Activated CD4-positive, alpha-beta T cell treated with anti-CD3 and anti-CD28 coated beads, Interleukin-2, amount 50 U/mL, for 24 hours (primary cell): ENCODE results near the gene OLFM4.
"Not testable (repeated sequence)": the region's sequence is repeated elsewhere in the genome, so short reads cannot be mapped to it uniquely, and the experiment has no call there.

Experiments
- DNase-seq, 2 donors: peaks; one replicate each; pipeline ENCODE4 v3.0.0-alpha.2; 2020; ENCODE audit warnings: low read depth in 1 of 2, low spot score in 1 of 2

The OLFM4 gene

DNA sequence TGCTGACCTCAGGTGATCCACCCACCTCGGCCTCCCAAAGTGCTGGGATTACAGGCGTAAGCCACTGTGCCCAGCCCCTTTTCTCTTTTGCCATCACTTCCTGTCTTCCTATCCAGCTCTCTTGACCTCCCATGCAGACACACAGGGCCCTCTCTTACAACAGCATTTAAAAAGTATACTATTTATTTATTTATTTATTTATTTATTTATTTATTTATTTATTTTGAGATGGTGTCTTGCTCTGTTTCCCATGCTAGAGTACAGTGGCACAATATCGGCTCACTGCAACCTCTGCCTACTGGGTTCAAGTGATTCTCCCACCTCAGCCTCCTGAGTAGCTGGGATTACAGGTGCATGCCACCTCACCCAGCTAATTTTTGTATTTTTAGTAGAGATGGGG, 14.6 kb upstream of the OLFM4 start:
- DNase-seq = not testable (repeated sequence)

DNA sequence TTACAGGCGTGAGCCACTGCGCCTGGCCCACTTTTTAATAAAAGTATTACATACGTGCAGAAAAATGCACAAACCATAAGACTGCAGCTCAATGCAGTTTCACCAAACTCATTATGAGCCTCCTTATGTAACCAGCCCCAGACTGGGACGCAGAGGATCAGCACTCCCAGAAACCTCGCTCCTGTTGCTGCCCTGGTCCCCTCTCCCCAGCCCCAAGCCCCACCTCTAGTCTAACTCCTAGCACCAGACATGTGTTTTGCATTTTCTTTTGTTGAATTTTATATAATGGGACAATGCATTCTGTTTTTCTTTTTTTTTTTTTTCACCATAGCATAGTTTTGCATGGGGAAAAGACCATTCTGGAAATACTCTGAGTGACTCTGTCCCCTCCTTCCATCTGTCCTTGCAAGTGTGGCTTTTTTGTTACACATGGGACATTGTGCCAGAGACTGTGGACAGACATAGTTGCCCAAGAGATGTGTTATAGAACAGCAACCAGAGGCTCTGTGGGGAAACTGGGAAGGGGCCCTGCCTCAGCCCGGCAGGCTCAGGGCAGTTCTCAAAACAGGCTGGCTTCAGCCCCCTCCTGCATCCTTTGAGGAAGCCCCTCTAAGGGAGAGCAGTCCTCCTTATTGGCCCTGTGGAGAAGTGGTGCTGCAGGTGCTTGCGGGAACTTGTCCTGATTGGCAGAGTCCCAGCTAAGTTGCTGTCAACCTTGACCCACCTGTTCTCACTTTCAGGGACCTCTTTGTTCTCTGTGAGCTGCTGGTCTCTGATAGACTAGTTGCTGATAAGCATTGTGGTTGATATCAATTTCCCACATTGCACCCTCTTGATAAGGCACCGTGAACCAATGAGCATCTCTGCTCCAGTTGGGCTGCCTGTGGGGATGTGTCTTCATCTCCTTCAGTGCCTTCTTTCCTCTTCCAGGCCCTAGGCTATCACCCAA, 13.8 kb upstream of the OLFM4 start:
- no peak for DNase-seq

DNA sequence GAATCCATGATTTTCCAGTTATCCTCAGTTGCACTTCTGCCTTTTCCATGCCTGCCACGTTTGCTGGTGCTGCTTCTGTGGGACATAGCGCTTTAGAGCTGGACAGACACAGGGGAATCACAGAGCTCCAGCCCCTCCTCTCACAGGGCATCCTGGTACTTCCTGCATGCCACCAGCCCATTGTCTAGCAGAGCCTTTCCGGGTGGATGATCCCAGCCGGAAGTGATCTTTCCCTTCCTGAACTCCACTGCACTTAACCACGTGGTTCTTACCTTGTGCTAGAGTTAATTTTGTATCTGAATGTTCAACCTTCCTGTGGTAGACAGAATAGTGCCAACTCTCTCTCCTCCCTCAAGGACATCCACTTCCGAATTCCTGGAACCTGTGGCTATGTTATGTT, 12.6 kb upstream of the OLFM4 start:
- no peak for DNase-seq

DNA sequence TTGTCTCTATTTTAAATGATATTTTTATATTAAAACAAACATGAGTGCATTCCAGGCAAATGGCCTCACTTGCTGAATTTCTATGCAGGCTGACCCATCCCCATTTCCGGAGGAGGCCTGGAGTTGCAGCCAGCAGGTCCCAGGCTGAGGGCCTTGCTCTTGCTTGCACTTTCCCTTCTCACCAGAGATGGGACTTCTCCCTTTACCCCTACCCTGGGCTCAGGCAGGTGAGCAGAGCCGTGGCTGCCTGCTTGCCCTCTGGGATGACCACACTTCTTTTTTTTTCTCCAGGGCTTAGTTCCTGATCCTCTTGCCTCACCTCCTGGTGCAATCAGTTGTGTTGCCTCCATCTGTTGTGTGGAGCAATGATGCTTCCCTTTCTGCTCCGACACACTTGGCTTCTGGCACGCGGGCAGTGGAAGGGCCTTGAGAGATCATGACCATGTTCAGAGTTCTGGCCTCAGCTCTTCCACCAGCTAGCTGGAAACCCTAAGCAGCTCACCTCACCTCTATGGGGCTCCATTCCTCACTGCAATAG, 11.1 kb upstream of the OLFM4 start:
- no peak for DNase-seq

DNA sequence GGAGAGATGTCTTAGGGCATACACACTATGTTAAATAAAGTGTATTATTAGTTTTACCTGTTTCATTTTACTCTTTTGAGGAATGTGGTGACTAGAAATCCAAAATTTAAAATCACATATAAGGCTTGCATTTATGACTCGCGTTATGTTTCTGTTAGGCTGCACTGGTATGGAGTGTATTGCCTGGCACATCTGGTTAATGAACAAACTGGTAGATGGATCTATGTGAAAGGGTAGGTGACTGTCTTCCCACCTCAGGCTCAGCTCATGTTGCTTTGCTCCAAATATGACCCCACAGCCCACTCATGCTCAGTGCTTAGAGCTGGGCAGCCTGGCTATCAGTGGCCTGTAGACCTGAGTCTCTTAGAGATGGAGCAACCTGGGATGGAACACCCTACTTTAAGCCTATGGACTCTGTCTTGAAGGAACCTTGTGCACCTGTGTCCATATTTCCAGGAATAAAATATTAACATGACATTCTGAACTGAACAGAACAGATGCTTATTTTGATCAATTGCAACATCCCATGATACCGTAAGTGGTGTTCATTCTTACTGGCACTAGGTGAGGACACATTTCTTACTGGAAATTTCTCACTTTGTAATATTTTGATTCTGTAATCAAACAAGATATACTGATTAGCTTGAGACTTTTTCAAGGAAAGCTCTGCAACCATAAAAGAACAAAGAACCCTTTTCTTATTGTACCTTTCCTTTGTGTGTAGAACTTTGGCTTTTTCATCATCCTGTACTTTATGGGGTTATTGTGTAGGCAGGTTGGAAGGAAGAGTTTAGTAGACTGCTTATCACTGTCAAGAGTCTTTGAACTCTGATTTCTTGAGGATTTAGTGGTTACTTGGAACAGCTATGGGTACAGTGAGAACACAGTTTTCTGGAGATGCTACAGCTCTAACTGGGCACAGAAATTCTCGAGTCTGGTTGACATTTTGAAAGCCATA, 9.6 kb upstream of the OLFM4 start:
- no peak for DNase-seq

DNA sequence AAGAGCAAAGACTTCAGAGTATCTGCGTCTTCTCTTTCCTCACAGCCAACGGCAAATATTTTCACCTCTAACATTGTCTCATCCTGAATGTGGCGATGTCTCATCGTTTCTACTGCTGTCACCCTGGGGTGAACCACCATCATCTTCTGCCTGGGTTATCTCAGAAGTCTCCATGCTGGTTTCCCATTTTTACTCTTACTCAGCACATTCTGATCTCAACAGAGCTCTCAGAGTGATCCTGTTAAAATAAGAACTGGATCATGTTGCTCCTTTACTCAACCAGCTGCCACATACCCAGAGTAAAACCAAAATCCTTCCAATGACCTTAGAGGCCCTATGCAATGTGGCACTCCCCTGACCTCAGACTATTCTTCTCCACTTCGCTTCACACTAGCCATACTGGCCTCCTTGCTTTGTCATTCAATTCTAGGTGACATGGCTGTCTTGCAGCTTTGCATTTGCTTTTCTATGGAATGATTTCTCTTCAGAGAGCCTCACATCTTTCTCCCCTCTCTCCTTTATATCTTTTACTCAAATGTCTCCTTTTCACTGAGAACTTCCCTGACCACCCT, 7.8 kb upstream of the OLFM4 start:
- no peak for DNase-seq

DNA sequence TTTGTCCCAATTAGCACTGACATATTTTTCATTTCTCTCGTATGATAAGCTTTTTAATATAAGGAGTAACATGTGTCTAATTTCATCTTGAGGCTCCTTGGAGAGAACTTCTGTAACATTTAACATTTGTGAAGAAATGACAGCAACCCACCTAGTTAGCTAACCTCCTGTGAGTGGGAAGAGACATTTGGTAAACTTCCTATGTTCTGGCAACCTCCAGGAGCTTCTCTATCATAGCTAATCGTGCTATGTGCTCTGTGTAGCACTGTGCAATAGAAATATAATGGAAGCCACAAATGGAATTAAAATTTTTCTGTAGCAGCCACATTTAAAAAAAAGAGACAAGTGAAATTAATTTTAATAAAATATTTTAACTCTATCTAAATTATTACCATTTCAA, 5.4 kb upstream of the OLFM4 start:
- no peak for DNase-seq

DNA sequence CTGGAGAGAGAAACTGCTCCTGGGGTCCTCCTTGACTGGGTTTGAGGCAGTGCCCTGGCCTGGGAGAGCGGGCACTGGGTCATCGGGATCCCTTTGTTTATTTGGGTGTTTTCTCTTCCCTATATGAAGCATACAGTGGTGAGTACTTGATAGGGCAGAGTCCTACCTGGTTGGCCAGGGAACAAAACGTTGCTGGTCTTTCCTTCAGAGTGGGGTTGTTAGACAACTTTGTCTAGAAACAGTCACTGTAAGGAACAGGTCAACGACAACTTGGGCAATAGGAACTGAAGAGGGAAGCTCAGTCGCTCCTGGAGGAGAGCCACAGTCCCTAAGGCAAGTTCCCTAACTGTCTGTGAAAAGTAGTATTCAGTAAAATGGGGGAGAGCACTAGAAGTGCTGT, 550 bp upstream of the OLFM4 start:
- no peak for DNase-seq

DNA sequence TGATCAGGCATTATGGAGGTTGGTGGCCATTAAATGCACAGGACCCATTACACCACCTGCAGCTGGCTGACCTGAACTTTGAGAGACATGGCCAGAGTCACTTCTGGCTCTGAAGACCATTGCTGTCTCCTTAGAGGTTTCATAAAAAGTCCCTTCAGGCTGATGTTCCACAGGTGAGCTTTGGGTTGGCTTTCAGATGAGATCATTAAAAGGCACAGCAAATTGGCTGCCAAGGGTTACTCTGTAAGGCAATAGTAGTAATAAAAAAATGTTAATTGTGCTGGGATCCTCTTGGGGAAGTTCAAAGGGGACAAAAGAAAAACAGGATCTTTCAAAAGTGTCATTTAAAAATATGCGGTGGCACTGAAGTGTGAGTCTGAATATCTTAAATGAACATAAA, 4.2 kb downstream of the OLFM4 start:
- DNase-seq = no peak

DNA sequence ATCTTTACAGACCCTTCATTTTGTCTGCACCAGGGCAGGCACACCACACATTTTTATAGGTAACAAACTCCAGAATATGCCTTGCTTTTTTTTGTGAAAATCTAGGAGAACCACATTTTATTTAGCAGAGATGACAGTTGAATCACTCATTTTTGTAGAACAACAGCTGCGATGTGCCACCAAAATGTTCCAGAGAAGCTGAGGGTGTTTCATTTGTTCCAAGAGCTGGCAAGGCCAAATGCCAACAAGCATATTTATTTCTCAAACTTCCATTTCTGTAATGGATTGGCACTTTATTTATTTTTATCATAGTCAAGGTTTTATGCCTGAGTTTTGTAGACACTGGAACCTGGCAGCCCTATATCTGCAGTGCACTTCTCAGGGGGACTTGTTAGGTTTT, 10.4 kb downstream of the OLFM4 start:
- no peak for DNase-seq

DNA sequence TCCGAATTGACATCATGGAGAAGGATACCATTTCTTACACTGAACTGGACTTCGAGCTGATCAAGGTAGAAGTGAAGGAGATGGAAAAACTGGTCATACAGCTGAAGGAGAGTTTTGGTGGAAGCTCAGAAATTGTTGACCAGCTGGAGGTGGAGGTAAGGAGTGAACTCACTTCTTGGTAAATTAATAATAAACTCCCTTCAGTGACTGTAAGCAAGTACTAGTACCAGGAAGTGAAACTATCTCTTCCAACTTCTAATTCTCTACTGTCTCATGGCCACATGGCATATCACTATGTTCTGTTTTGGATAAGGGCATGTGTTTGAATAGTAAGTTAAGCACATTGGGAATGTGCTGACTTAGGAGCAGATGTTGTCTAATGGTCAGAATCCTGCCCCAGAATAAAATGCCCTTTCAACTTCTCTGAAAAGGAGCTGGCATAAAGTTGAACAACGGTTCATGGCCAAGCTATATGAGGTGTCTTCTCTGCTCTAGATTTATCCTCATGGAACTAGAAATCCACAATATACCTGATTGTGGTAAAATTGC, 13.4 kb downstream of the OLFM4 start:
- DNase-seq = no peak

DNA sequence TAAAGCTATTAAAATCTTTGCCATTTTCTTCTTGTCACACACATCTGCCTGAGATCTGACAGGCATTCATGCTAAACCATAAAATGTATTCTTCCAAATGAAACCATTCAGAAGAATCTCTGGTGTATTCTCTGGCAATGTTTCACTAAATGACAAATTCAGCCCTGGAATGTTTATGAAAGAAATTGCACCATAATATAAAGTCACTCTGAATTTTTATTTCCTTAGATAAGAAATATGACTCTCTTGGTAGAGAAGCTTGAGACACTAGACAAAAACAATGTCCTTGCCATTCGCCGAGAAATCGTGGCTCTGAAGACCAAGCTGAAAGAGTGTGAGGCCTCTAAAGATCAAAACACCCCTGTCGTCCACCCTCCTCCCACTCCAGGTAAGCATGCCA, 14.3 kb downstream of the OLFM4 start:
- no peak for DNase-seq

DNA sequence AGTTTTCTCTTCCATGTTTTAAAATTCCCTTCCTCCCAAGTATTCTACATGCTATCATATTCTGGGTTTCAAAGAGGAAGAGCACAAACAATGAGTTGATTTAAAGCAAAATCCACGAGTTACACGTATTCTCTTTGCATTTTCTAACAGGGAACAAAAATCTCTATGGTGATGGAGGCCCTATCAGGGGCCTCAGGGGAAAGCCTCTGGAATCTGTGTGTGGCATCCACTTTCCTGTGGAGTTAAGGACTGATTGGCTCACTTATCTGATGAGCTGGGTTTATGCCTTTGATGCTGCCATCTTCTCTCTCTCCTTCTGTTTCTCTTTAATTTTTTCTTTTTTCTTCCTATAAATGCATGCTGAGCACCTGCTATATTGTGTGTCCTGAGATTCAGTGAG, 14.8 kb downstream of the OLFM4 start:
- no peak for DNase-seq

DNA sequence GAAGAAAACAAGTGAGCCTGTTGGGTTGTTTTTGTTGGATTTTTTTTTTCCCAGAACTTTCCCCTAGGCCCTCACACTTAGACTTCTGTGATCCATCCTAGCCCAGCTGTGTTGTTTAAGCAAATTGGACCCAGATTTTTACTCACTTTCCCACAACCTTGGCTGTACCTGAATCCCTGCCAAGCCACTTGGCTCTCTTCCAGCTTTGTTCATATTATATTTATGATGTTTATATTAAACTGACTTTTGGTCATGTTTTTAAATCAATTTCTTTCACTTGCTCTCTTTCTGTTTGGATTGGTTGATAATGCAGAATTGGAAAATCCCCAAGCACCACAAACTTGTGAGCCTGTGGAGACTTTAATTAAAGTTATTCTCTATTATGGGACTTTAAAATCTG, 16.6 kb downstream of the OLFM4 start:
- DNase-seq = no peak

DNA sequence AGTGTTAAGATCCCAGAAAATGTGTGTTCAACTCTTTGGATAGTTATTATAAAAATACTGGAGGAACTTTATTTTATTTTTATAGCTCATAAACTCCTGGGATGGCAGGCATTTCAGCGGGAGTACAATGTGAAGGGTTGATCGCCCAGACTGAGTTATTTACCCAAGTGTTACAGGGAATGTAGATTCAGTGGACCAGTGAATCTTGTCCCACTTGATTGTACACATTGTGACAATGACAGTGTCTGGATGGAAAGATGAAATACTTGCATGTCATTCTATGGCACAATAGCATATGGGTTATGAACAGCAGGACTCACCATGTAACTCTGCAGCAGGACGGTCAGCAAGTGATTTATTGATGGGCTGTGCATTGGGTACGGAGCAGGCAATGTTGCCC, 20.3 kb downstream of the OLFM4 start:
- DNase-seq = no peak

DNA sequence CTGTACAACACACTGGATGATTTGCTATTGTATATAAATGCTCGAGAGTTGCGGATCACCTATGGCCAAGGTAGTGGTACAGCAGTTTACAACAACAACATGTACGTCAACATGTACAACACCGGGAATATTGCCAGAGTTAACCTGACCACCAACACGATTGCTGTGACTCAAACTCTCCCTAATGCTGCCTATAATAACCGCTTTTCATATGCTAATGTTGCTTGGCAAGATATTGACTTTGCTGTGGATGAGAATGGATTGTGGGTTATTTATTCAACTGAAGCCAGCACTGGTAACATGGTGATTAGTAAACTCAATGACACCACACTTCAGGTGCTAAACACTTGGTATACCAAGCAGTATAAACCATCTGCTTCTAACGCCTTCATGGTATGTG, 21.5 kb downstream of the OLFM4 start:
- no peak for DNase-seq

DNA sequence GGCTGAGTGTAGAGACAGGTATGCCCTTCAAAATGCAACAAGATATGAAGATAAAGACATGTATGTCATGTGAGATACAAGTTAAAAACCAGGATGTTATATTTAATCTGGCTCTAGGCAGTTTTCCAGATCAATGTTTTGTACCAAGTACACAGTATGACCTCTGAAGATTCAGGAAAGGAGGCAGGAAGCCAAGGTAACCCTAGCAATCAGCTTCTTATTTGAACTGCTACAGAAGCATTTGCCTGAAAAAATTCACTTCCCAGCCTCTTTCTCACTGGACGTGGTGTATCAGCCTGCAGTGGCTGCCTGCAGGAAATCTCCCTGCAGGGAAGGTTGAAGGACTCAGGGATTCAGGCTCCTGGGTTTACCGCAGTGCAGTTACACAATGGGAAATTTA, 24.1 kb downstream of the OLFM4 start:
- no peak for DNase-seq

DNA sequence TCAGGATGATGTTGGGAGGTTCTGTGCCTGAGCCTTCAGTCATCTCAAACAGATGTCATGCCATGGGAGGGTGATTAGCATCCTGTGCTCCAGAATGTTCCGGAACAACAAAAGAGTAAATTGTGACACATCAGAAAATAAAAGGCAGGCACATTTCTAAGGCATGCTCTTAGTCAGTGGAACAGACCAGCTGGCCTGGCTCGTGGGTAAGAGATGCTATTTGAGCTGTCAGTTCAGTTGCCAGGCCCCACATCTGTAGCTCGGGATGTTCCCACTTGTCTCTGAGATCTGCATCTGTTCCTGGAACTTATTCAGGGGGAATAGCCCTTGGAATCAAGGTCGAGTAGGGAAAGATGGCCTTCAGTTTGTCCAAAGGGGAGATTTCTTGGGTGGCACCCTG, 26.0 kb downstream of the OLFM4 start:
- DNase-seq = no peak

DNA sequence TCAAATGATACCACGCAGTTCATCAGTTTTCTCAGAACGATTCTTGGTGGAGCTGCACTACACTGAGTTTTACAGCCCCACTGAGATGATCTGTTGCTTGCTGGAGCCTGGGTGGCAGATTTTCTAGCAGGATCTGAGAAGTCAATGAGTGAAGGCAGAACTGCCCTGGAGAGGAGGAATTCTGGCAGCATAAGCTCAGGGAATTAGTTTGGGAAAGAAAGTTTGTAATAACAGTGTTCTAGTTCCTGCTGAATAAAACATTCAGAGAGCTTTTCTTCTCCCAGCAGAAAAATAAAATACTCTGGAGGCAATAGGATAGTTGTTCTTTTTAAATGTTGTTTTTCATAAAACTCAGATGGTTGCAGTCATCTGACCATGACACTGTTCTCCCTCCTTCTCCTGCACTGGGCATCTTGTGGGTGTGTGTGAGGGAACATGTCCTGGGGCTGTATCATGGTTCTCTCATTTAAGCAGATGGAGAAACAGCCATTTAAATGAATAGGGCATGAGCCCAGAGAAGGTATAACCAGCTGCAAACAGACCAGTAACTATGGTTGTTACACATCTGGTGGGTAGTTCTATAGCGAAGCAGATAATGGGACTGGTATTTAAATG, 29.6 kb downstream of the OLFM4 start:
- DNase-seq = no peak

DNA sequence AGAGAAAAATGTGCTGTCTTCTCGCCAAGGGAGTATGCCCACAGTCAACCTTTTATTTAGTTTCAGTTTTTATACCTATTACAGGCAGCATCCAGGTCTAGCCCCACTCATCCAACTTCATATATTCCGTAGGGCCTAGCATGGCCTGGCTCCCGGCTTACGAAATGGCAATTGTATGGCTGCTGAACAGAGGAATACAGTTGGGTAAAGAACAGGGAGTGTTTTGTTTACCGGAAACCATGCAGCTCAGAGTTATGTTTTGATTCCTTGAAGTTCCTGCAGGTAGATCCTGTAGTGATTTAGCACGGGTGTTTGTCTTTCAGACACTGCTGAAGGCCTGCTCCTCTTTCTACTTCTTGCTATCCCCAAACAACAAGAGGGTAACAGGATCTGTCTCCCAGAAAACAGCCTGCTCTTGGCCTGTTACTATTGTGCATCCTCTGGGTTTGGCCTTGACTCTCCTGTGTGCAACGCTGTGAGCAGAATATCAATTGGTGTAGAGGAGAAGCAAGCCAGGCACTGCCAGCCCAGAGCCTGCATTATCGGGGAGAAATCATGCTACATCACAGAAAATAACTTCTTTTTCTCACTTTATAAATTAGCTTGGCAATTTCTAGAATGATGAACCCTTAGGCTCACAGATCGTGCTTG, 32.4 kb downstream of the OLFM4 start:
- no peak for DNase-seq
